Memory B cell (primary cell): ENCODE measurements around the gene PTPN14.

Source experiments
- ATAC-seq: fragments of 150-1000 bp; cut with Tn5 transposase; 2 replicates; pipeline ENCODE4 v1.10.0; 2021; ENCODE audit warnings: low read depth, mild to moderate bottlenecking, moderate library complexity
- DNase-seq, 2 donors: peaks; one replicate each; pipeline ENCODE4 v3.0.0; 2022; ENCODE audit warnings: low spot score in 2 of 2
- H3K27ac Mint-ChIP-seq: one replicate; pipeline ENCODE4 v1.8.0; 2022; ENCODE audit warnings: mild to moderate bottlenecking, moderate library complexity, mixed read lengths
- H3K27me3 Mint-ChIP-seq: one replicate; pipeline ENCODE4 v1.8.0; 2022; ENCODE audit warnings: mixed read lengths
- H3K36me3 Mint-ChIP-seq: one replicate; pipeline ENCODE4 v1.8.0; 2022; ENCODE audit warnings: mild to moderate bottlenecking, mixed read lengths
- H3K4me1 Mint-ChIP-seq: one replicate; pipeline ENCODE4 v1.8.0; 2022; ENCODE audit warnings: mixed read lengths
- H3K4me3 Mint-ChIP-seq: one replicate; pipeline ENCODE4 v1.8.0; 2022; ENCODE audit warnings: mild to moderate bottlenecking, moderate library complexity, mixed read lengths
- H3K9me3 Mint-ChIP-seq: one replicate; pipeline ENCODE4 v1.8.0; 2022; ENCODE audit warnings: mixed read lengths

PTPN14 gene

DNA sequence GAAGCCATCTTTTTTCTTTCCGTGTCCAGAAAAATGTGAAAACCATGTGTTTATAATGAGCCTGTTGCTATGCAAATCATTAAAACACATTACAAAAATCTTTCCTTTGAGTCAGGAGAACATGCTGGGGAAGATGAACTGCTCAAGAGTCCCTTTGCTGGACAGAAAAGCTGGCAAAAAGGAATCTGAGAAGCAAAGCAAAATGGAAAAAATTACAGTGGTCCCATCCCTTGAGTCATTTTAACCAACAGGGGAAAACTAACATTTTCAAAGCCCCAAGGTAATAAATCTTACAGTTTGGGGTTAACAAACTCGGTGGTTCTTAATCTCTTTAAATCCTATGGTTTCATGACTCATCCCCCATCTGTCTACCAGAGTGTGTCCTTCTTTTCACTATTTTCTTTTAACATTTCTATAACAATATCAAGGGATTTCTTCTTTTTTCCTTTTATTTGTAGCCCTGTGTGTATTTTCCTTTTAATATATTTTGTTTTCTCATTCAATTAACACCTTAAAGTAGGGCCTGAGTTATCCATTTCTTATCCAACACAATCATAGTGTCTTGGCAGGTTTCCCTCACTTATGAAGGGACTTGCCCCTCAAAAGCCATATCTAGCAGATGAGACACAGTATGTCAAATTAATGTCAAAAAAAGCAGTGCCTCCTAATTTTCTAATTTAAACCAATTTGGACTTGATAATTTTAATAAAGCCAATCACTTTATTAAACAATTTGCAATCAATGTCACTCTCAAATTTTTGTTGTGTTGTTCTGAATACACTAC, 105.4 kb downstream of the PTPN14 start:
- Mint-ChIP-seq H3K27ac (no peak overlapping the region), H3K4me3 (no peak overlapping the region), H3K9me3 (peaks cover 3% of the 10 kb centered on the region), H3K4me1 (no peaks in the 10 kb centered on the region), H3K36me3 (no peaks in the 10 kb centered on the region), H3K27me3 (no peaks in the 10 kb centered on the region)
- ATAC-seq (no peak), DNase-seq (no peak)

DNA sequence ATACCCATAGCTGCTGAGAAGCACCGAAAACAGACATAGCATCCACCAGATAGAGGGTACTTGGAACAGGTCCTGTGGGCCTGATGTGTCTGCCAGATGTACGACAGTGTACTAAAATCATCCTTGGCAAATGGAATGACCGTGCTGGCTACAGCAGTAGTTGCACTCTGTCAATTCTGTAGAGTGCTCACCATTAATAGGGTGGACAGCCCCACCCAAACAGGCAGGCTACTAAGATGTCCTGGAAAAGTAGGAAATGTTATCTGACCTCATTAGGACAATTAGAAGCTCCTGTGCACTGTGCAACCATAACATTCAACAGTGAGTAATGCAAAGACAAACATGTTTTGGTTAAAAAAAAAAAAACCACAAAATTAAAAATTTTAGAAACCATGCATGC, 106.2 kb downstream of the PTPN14 start:
- Mint-ChIP-seq H3K27ac (no peak overlapping the region), H3K36me3 (no peaks in the 10 kb centered on the region), H3K9me3 (peaks cover 3% of the 10 kb centered on the region), H3K27me3 (no peaks in the 10 kb centered on the region), H3K4me3 (no peak overlapping the region), H3K4me1 (no peaks in the 10 kb centered on the region)
- no peak for ATAC-seq
- no peak for DNase-seq

DNA sequence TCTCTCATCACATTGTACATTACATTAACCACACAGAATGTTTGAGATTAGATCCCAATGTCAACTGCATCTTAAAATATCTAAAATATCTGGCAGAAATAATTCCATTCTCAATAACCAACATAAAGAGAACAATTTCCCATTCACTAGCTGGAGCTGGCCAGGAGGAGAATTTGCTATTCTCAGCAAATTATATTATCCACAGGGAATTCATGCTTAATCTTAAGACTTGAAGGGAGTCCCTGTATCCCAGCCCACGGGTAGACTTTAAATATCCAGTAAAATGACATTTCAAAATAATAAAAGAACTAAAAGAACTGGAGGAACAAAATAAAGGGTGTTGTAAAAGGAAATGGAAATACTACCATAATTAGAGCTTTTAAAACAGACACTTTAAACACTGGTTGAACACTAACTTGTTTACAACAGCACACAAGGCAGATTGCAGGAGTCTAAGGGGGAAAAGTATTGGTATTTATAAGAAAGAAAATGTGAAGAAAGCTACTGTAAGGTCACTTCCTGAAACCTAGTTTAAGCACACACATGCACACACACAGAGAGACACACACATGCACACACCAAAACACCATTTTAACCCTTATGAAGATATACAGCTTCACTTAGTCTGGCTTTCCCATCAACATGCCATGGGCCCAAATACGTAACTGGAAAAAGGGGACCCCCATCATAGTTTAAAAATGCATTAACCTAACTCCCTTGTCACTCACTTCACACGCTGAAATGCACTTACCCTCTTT, 107.0 kb downstream of the PTPN14 start:
- peaks cover 2% of the 10 kb centered on the region for H3K9me3 Mint-ChIP-seq
- H3K27ac Mint-ChIP-seq = no peak overlapping the region
- peaks cover 2% of the 10 kb centered on the region for H3K4me1 Mint-ChIP-seq

DNA sequence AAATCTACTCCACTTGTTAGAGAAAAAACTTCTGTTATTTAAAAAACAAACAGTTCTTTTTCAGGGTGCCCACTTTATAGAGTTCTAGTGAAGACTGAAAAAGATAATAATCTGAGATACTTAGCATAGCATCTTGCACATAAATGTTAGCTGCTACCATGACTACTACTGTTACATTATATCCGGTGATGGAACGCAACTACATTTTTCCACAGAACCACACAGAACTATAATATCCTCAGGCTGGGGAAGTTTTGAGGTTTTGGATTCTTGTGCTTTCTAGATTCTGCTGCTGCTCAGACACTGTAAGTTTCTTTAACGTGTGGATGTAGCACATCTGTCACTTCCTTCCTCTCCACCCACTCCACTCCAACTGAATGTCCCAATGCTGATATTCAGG, 110.3 kb downstream of the PTPN14 start:
- Mint-ChIP-seq H3K9me3 (no peaks in the 10 kb centered on the region), H3K4me1 (peaks cover 5% of the 10 kb centered on the region), H3K27me3 (peaks cover 2% of the 10 kb centered on the region), H3K4me3 (no peak overlapping the region), H3K27ac (no peak overlapping the region), H3K36me3 (no peaks in the 10 kb centered on the region)
- ATAC-seq (no peak), DNase-seq (no peak)

More for the DNA sequence above, 107.0 kb downstream of the PTPN14 start:
- no peak for ATAC-seq
- H3K27me3 Mint-ChIP-seq = peaks cover 2% of the 10 kb centered on the region
- DNase-seq = no peak
- H3K4me3 Mint-ChIP-seq = no peak overlapping the region
- no peaks in the 10 kb centered on the region for H3K36me3 Mint-ChIP-seq

DNA sequence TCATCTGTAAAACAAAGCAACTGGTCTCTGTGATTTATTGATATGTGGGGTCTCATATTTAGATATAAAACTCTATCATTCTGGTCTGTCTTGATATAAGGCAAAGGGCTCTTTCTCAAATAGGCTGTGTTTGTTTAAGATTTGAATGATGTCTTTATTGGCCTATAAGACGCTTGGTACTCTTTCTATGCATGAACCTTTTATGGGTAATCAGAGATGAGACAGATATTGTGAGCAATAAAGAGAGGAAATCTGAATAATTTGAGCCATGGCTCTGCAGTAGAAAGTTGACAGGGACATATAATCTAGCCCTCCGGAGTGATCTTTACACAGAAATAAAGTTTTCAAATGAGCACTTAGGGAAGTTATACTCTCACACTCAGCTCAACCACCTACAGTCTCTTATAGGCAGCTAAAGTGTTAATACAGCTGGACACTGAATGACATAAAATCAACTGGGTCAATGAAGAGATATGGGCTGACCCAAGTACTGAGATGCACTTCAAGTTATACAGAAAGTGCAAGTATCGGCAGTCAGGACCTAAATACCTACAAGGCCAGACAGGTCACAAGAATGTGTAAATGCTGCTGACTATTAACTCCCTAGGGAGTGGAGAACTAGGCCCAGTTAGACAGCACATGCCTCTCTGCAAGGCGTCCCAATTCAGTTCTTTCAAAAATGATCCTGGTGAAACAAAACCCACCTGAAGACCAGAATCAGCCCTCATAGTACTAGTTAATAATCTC, 111.0 kb downstream of the PTPN14 start:
- Mint-ChIP-seq H3K27me3 (peaks cover 2% of the 10 kb centered on the region), H3K4me1 (peaks cover 5% of the 10 kb centered on the region), H3K4me3 (no peak overlapping the region), H3K9me3 (no peaks in the 10 kb centered on the region), H3K27ac (no peak overlapping the region), H3K36me3 (no peaks in the 10 kb centered on the region)
- DNase-seq (no peak), ATAC-seq (no peak)

DNA sequence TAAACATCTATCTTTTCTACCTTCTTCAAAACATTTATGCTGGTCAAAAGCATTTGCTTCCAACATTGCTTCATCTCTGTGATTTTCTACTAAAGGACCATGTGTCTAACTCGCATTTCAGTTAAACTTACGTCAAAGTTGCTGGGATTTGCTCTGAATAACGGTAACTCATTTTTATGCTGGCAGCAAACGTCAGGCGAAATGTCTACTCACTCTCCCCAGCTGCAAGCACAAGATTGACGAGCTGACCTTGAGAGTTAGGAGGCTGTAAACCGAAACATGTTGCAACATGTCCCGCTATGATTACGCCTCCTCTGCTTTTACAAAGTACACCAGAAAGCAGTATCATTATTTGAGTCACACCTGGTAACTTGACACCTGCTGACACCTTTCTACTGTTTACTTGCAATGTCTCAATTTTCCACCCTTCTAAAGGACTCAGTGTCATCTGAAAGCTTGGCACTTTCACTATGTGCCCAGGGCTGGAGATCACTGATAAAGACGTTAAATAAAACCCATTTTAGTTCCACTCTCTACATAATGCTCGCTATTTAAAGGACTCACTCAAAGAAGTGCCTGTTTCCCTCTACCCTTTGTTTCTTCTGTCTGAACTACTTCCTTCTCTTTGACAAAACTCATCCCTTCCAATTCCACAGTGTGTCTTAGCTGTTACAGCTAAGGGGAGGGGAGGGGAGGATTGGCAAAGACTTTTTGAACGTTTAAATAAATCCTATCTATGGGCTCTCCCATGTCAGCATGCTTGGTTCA, 111.9 kb downstream of the PTPN14 start:
- DNase-seq (no peak), ATAC-seq (no peak)
- H3K27ac Mint-ChIP-seq = no peak overlapping the region
- H3K36me3 Mint-ChIP-seq = no peaks in the 10 kb centered on the region
- peaks cover 5% of the 10 kb centered on the region for H3K4me1 Mint-ChIP-seq
- H3K9me3 Mint-ChIP-seq = no peaks in the 10 kb centered on the region
- H3K4me3 Mint-ChIP-seq = no peak overlapping the region
- H3K27me3 Mint-ChIP-seq = peaks cover 2% of the 10 kb centered on the region

DNA sequence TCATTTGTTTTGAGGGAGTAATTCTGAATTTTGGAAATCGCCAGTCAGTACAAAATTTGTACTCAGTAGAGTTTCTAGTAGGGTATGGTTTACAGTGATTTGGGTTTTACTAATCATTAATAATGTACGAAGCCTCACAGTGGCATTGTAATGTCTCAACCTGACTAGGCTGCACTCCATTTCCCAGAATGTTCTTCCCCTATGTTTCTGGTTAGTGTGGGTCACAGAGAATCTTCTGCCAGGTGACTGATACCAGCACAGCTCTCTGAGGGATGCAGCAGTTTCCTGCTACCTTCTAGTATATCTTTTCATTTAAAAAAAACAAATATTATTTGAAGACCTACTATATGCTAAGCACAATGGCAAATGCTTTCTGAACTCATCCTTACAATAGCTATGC, 112.9 kb downstream of the PTPN14 start:
- DNase-seq (no peak), ATAC-seq (no peak)
- H3K9me3 Mint-ChIP-seq = no peaks in the 10 kb centered on the region
- H3K27me3 Mint-ChIP-seq = peaks cover 2% of the 10 kb centered on the region
- no peaks in the 10 kb centered on the region for H3K36me3 Mint-ChIP-seq
- no peak overlapping the region for H3K4me3 Mint-ChIP-seq
- no peak overlapping the region for H3K27ac Mint-ChIP-seq
- H3K4me1 Mint-ChIP-seq = peaks cover 5% of the 10 kb centered on the region

DNA sequence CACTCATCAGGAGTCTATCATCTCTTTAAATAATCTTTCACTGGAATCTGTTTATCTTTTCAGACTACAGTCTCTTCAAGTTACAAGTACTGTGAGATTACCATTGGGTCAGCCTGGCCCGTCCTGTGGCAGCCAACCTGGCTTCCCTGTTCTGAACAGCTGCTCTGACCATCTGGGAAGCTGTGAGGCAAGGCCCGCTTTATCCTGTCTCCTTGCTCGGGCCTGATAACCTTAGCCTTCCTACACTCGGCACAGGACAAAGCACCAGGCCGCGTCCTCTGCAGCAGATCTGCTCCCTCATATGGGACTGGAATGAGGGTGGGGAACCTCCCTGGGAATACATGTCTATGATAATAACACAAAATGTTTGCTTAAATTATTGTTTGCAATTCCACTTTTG, 113.3 kb downstream of the PTPN14 start:
- Mint-ChIP-seq H3K27ac (no peak overlapping the region), H3K9me3 (no peaks in the 10 kb centered on the region), H3K4me1 (peaks cover 5% of the 10 kb centered on the region), H3K4me3 (no peak overlapping the region), H3K27me3 (peaks cover 3% of the 10 kb centered on the region), H3K36me3 (no peaks in the 10 kb centered on the region)
- DNase-seq (no peak), ATAC-seq (no peak)

DNA sequence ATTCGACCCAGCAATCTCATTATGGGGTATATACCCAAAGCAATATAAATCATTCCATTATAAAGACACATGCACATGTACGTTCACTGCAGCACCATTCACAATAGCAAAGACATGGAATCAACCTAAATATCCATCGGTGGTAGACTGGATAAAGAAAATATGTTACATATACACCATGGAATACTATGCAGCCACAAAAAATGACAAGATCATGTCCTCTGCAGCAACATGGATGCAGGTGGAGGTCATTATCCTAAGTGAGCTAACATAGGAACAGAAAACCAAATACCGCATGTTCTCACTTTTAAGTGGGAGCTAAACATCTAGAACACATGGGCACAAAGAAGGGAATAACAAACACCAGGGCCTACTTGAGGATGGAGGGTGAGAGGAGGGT, 115.5 kb downstream of the PTPN14 start:
- peaks cover 5% of the 10 kb centered on the region for H3K4me1 Mint-ChIP-seq
- no peak overlapping the region for H3K4me3 Mint-ChIP-seq
- no peak for DNase-seq
- H3K27me3 Mint-ChIP-seq = peaks cover 3% of the 10 kb centered on the region
- ATAC-seq = no peak
- H3K9me3 Mint-ChIP-seq = no peaks in the 10 kb centered on the region
- H3K36me3 Mint-ChIP-seq = no peaks in the 10 kb centered on the region
- H3K27ac Mint-ChIP-seq = no peak overlapping the region

DNA sequence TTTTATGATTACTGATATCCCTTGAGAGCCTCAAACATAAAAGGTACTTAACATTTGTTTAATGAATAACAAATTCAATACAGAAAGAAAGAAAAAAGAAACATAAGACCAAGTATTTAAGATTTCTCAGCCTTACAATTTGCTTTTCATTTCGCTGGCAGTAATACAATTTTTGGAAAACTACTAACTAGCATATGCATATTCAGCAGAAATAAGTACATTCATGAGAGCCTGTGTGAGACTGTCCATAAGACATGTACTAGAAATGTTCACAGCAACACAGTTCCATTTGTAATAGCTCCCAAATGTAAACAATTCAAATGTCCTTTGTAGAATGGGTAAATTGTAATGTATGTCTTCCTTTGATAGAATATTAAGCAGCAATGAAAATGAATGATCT, 119.2 kb downstream of the PTPN14 start:
- peaks cover 8% of the 10 kb centered on the region for H3K4me1 Mint-ChIP-seq
- H3K4me3 Mint-ChIP-seq = no peak overlapping the region
- no peak overlapping the region for H3K27ac Mint-ChIP-seq
- H3K9me3 Mint-ChIP-seq = no peaks in the 10 kb centered on the region
- ATAC-seq = no peak
- no peaks in the 10 kb centered on the region for H3K36me3 Mint-ChIP-seq
- peaks cover 1% of the 10 kb centered on the region for H3K27me3 Mint-ChIP-seq
- DNase-seq = no peak

DNA sequence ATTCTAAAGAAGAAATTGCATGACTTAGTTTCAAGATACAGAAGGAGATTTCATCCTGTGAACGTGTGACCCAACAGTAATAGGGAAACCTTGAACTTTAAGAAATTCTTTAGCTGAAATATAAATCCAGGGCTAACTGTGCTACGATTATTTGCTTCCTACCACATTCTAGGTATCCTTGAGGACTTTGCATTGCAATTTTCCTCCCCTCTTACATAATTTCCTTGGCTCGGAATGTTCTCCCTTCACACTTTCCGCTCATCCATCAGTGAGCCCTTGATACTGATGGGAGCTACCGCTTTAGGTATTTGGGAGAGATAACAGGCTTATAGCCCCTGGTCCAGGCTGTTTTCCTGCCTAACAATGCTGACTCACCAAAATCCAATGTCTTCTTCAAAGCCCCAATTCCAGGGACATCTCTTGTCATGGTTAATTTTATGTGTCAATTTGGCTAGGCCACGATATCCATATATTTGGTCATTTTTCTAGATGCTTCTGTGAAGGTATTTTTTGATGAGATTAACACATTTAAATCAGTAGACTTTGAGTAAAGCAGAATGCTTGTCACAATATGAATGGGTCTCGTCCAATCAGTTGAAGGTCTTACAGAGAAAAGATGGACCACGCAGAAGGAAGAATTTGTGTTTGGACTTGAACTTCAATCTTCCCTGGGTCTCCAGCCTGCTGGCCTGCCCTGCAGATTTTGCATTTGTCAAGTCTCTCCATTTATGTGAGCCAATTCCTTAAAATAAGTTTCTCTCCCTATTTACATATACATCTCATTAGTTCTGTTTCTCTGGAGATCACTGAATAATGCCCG, 121.2 kb downstream of the PTPN14 start:
- no peak for DNase-seq
- Mint-ChIP-seq H3K4me1 (peaks cover 8% of the 10 kb centered on the region), H3K27me3 (peaks cover 1% of the 10 kb centered on the region), H3K36me3 (no peaks in the 10 kb centered on the region), H3K9me3 (no peaks in the 10 kb centered on the region), H3K27ac (no peak overlapping the region), H3K4me3 (no peak overlapping the region)
- no peak for ATAC-seq

DNA sequence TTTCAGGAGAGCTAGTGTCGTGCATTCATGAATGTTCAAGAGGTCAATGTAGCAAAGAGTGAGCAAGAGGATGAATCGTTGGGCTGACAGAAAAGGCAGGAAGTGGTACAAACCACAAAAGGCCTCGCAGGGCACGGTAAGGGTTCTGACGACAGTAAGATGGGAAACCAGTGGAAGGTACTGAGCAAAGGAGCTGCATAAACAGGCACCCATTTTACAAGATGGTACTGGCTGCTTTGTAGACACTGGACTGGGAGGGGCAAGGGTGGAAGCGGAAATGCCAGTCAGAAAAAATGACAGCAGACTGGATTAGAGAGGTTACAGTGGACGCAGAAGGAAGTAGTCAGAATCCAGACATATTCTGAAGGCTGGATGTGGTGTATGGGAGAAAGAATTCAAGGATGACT, 123.5 kb downstream of the PTPN14 start:
- H3K4me3 Mint-ChIP-seq = no peak overlapping the region
- H3K4me1 Mint-ChIP-seq = peaks cover 8% of the 10 kb centered on the region
- DNase-seq (no peak), ATAC-seq (peak; percentile 34)
- H3K27me3 Mint-ChIP-seq = peaks cover 2% of the 10 kb centered on the region
- no peak overlapping the region for H3K27ac Mint-ChIP-seq
- H3K36me3 Mint-ChIP-seq = no peaks in the 10 kb centered on the region
- no peaks in the 10 kb centered on the region for H3K9me3 Mint-ChIP-seq

DNA sequence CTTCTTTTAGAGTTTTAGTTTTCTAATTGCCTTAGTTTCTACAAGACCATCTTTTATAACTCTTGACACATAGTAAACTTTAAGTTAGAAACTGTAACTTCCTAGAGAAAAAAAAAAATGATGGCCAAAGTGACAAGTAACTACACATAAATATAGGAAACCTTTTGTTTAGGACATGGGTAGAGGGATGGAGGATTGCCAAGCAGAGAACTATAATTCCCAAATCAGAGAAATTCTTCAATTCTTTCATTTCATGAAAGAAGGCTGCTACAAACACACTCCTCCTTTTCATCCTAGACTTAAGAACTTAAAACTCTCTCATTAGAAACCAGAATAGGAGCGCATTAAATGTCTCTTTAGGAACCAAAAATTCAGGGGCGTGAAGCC, 125.0 kb downstream of the PTPN14 start:
- H3K9me3 Mint-ChIP-seq = peaks cover 4% of the 10 kb centered on the region
- H3K27me3 Mint-ChIP-seq = peaks cover 5% of the 10 kb centered on the region
- ATAC-seq (no peak), DNase-seq (no peak)
- H3K27ac Mint-ChIP-seq = no peak overlapping the region
- peaks cover 8% of the 10 kb centered on the region for H3K4me1 Mint-ChIP-seq
- no peaks in the 10 kb centered on the region for H3K36me3 Mint-ChIP-seq
- H3K4me3 Mint-ChIP-seq = no peak overlapping the region
